Muscle layer of duodenum (tissue), 2 donors: ENCODE results near the gene MYD88.
A peak's percentile ranks its signal among the peaks of the same experiment; 100 is the strongest.

Source experiments
- H3K27ac ChIP-seq: one replicate; pipeline ENCODE4 v1.7.0; 2013; ENCODE audit warnings: mild to moderate bottlenecking, low read length
- H3K27me3 ChIP-seq: one replicate; pipeline ENCODE4 v1.7.0; 2013; ENCODE audit warnings: low read depth, mild to moderate bottlenecking, control low read depth, low read length
- H3K36me3 ChIP-seq, 2 donors: one replicate each; pipeline ENCODE4 v1.7.0; 2013; ENCODE audit warnings: low read length in 2 of 2, control low read depth in 1 of 2, mild to moderate bottlenecking in 1 of 2; ENCODE audit not compliant: insufficient read depth in 2 of 2, control insufficient read depth in 1 of 2
- H3K4me1 ChIP-seq, 2 donors: one replicate each; pipeline ENCODE4 v1.7.0; 2013; ENCODE audit warnings: low read length in 2 of 2, mild to moderate bottlenecking in 2 of 2, control low read depth in 1 of 2, moderate library complexity in 1 of 2; ENCODE audit not compliant: insufficient read depth in 2 of 2, control insufficient read depth in 1 of 2
- H3K4me3 ChIP-seq, 2 donors: one replicate each; pipeline ENCODE4 v1.7.0; 2013; ENCODE audit warnings: low read length in 2 of 2, low read depth in 1 of 2, mild to moderate bottlenecking in 1 of 2
- H3K9me3 ChIP-seq, 2 donors: one replicate each; pipeline ENCODE4 v1.7.0; 2013; ENCODE audit warnings: low read length in 2 of 2, control low read depth in 1 of 2, mild to moderate bottlenecking in 1 of 2; ENCODE audit not compliant: control insufficient read depth in 1 of 2
- donor health status: healthy.

The MYD88 gene

GRCh38 chr3:38138349-38139190 is at the start of gene MYD88:
TSS of gene MYD88 (plus strand) at chr3:38138661. CDS start at chr3:38138701, 40 bp downstream.
- no peaks in the 10 kb centered on the region for H3K27me3 ChIP-seq
- peak within 1 kb of the TSS; percentile 87 to 89 for H3K4me3 ChIP-seq
- H3K27ac ChIP-seq: peak within 1 kb of the TSS; percentile 93
- H3K36me3 ChIP-seq: peaks cover 27% of the 10 kb centered on the region in 2 donors
- H3K9me3 ChIP-seq: no peaks in the 10 kb centered on the region
- peaks cover 20 to 26% of the 10 kb centered on the region in 2 donors for H3K4me1 ChIP-seq

DNA sequence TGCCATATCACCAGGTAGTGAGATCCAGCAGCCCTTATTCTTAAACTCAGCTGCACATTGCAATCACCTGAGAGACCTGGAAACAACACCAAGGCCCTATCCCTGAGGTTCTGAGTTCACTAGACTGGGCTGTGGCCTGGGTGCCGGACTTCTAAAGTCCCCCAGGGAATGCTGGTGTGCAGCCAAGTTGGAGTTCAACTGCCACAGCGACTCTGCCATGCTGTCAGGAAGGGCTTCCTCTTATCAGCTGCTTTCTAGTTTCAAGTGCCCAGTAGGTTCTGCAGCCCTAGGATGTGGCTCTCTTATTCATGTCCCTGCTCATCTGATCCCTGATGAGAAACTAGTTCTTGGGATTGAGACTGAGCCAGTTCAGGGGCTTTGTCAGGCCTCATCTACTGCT is 49.3 kb upstream of the MYD88 start:
- no peaks in the 10 kb centered on the region for H3K27me3 ChIP-seq
- no peak overlapping the region for H3K4me3 ChIP-seq
- no peak overlapping the region for H3K27ac ChIP-seq
- H3K4me1 ChIP-seq: no peaks in the 10 kb centered on the region
- H3K36me3 ChIP-seq: no peaks in the 10 kb centered on the region
- peaks cover 2 to 4% of the 10 kb centered on the region in 2 donors for H3K9me3 ChIP-seq

DNA sequence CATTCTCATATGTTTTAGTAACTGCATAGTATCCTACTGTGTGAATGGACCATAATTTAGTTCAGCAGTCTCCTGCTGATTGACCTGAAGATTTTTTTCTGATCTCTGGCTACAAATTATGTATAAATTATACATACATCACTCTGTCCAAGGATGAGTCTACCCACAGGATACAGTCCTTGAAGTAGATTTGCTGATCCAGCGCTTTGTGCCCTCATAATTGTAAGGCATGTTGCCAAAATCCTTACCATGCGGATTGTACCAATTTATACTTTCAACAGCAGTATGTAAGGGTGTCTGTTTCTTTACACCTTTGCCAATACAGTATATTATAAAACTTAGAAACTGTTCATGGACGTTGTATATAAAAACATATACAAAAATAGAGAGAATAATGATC is 48.0 kb upstream of the MYD88 start:
- Histone ChIP-seq H3K27me3 (no peaks in the 10 kb centered on the region), H3K27ac (no peak overlapping the region), H3K9me3 (no peaks in the 10 kb centered on the region), H3K4me1 (no peaks in the 10 kb centered on the region), H3K4me3 (no peak overlapping the region), H3K36me3 (no peaks in the 10 kb centered on the region)

DNA sequence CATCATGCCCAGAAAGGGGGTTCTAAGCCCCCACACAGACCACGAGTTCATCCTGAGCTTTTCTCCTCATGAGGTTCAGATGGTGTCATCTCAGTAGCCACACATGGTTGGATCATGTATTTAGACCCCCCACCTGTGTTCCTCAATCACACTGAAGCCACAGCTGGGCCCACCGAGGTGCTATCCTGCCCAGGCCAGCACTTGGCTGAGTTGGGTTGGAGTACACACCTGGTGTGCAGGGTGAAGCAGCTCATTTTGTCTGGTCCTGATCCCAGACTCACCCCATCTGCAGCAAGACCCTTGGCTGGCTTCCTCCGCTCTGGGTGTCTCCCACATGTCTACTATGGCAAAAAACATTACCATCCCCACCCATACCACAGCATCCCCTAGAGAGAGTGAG is 43.5 kb upstream of the MYD88 start:
- H3K4me3 ChIP-seq: no peak overlapping the region
- no peak overlapping the region for H3K27ac ChIP-seq
- H3K36me3 ChIP-seq: no peaks in the 10 kb centered on the region
- H3K4me1 ChIP-seq: no peaks in the 10 kb centered on the region
- no peaks in the 10 kb centered on the region for H3K9me3 ChIP-seq
- H3K27me3 ChIP-seq: no peaks in the 10 kb centered on the region

DNA sequence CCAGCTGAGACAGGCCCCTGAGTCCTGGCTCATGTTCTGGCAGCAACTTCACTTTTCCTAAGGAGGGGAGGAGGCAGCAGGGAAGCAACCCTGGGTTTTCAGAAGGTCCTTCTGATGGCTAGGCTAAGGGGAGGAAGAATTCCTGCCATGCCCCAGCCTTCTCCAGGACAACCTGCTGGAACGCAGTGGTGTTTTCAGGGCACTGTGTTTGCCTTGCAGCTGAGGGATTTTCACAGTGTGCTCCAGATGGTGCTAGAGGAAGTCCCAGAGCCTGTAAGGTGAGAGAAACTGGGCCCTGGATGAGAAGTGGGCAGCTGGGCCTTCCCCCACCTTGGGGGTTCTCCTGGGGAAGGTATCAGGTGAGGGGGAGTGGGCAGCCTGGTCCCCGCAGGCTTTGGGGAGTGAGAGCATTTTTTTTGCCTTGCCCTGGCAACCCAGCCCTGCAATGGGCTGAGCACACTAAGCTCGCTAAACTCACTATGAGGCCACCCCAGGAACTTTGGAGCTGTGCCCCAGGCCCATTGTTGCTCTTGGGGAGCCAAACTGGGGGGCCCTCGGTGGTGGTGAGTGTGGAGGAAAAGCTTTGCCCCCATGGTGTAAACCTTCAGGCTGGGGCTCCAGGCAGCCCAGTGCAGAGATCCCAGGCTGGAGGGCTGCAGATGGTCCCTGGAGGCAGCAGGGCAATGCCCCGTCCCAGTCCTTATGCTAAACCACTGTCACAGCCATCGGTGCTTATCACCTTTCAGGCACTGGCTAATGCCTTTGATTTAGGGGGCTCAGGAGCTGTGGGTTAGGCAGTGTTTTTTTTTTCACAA is 42.6 kb upstream of the MYD88 start:
- Histone ChIP-seq H3K4me1 (no peaks in the 10 kb centered on the region), H3K4me3 (no peak overlapping the region), H3K9me3 (no peaks in the 10 kb centered on the region), H3K36me3 (no peaks in the 10 kb centered on the region), H3K27me3 (no peaks in the 10 kb centered on the region), H3K27ac (no peak overlapping the region)

- Histone ChIP-seq H3K4me3 (no peak overlapping the region), H3K4me1 (no peaks in the 10 kb centered on the region), H3K36me3 (no peaks in the 10 kb centered on the region), H3K27me3 (no peaks in the 10 kb centered on the region), H3K9me3 (no peaks in the 10 kb centered on the region), H3K27ac (no peak overlapping the region)
These were observed 40.8 kb upstream of the MYD88 start for GRCh38 chr3:38097446-38098375.

DNA sequence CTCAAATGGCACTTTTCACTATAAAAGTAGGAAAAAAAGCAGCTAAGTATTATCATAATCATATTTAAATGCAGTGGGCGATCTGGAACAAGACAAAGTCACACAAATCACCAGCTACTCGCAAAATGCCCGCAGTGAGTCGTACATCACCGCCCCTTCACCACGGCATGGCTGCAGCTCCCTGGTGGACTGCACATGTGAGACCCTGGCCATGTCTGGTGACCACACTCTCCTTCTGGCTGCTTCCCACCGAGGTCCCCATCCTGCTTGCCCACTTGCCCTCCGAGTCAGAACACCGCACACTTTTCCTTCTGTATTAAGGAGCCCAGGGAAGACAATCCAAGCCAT is 40.1 kb upstream of the MYD88 start:
- no peak overlapping the region for H3K27ac ChIP-seq

GRCh38 chr3:38099518-38099917 is 38.9 kb upstream of the MYD88 start:
- H3K9me3 ChIP-seq: peaks cover 0 to 2% of the 10 kb centered on the region in 2 donors
- no peaks in the 10 kb centered on the region for H3K4me1 ChIP-seq
- H3K27ac ChIP-seq: no peak overlapping the region
- H3K36me3 ChIP-seq: no peaks in the 10 kb centered on the region
- H3K27me3 ChIP-seq: no peaks in the 10 kb centered on the region
- H3K4me3 ChIP-seq: no peak overlapping the region

More for the DNA sequence above, 40.1 kb upstream of the MYD88 start:
- no peaks in the 10 kb centered on the region for H3K27me3 ChIP-seq
- H3K36me3 ChIP-seq: no peaks in the 10 kb centered on the region
- no peak overlapping the region for H3K4me3 ChIP-seq
- H3K9me3 ChIP-seq: no peaks in the 10 kb centered on the region
- H3K4me1 ChIP-seq: no peaks in the 10 kb centered on the region

DNA sequence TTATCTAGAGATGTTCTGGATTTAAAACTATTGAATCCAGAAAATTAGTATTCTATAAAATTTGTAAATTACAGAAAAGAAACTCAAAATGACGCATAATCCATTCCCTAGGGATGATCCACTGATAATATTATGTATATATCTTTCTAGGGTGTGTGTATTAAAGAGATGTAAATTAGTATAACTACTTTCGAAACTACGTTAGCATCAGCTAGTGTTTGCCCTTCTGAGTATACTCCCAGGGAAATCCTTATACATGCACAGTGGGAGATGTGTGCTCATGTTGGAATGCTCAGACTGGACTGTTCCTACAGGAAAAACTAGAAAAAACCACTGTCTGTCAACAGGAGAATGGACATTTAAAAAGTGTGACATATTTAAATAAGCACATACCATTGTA is 38.0 kb upstream of the MYD88 start:
- Histone ChIP-seq H3K27ac (no peak overlapping the region), H3K4me3 (no peak overlapping the region), H3K36me3 (no peaks in the 10 kb centered on the region), H3K4me1 (no peaks in the 10 kb centered on the region), H3K27me3 (no peaks in the 10 kb centered on the region), H3K9me3 (peaks cover 0 to 2% of the 10 kb centered on the region in 2 donors)

DNA sequence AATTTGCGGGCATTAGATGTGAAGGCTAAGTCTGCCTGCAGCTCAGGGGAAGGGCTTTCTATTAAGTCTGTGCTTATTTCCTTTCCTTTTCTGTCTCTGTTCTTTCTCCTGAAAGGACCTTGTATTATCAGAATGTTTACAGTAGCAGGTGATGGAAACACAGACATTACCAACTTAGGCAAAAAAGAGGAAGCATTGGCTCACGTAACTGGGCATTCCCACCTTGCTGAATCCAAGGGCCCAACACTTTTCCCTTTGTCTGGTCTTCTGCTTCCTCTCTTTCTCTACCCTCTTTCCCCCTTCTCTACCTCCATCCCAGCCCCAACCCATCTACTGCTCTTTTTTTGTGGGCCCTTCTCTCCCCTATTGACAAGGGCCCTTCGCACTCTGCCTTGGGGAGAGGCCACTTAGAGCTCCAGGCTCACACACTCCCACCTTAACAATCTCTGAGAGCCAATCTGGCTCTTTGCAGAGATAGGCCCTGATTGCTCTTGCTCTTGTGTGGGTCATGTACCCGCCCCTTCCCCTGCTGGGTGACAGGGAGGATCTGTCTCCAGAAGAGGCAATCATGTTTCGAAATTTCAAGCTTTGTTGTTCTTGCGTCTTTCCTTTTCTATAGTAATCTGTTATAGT is 36.5 kb upstream of the MYD88 start:
- Histone ChIP-seq H3K27ac (no peak overlapping the region), H3K36me3 (no peaks in the 10 kb centered on the region), H3K9me3 (peaks cover 0 to 2% of the 10 kb centered on the region in 2 donors), H3K4me3 (no peak overlapping the region), H3K4me1 (no peaks in the 10 kb centered on the region), H3K27me3 (no peaks in the 10 kb centered on the region)
